HG03571 (cell line): ENCODE data around the gene FMO1.
A peak's percentile ranks its signal among the peaks of the same experiment; 100 is the strongest.
"Not testable (repeated sequence)": the region's sequence is repeated elsewhere in the genome, so short reads cannot be mapped to it uniquely, and the experiment has no call there.

Source experiments
- ATAC-seq: cut with Tn5 transposase; IDR thresholded peaks from one replicate; pipeline ENCODE4 v1.9.1; 2021; ENCODE audit not compliant: unreplicated experiment

The FMO1 gene

GRCh38 chr1:171233183-171233582, 15.1 kb upstream of the FMO1 start:
- no peak for ATAC-seq

GRCh38 chr1:171236231-171236630, 12.1 kb upstream of the FMO1 start:
- not testable (repeated sequence) for ATAC-seq

GRCh38 chr1:171243878-171244277, 4.4 kb upstream of the FMO1 start:
- ATAC-seq: no peak

DNA sequence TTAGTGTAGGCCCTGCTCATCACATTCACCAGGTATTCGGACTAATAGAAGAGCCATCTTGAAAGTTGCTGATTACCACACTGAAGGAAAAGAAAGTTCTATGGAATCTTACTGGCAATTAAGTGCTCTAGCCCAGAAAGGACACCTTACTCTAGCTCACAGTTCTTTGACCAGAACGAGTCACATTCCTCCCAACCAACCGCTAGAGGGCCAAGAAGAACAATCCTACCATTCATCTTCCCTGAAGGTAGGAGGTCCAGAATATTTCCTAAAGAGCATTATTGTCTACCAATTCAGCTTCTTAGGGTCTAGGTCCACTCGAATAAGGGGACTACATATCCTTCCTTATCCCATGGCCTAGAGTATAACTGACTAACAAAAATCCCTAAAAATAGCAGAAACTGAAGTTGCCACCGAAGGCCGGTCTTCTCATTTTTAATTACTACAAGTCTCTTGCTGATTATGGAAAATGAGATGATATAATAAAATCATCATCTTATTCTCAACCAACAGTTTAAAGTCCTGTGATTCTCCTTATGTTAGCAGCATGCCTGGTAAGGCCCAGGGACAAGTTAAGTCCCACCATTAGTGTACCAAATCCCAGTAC, 2.7 kb upstream of the FMO1 start:
- no peak for ATAC-seq

- no peak for ATAC-seq
Observed at GRCh38 chr1:171247501-171247900, 793 bp upstream of the FMO1 start.

DNA sequence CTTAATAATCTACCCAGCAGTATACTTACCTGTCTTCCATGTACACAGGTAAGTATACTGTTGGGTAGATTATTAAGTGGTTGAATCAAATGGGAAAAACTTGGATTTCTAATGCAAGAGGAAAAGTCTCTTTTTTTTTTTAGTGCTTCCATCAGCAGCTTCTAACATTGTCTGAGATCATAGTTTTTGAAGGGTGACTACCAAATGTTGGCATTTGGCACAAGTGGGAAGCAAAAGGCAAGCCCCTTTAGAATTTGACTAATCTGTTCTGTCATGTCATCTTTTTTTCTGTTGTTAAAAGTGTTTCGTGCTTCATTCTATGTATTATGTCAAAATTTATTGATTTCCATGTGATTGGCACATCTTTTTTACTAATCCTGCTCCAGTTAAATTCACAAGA, 547 bp downstream of the FMO1 start:
- ATAC-seq: no peak

- no peak for ATAC-seq
Observed at GRCh38 chr1:171250263-171250662, 2.0 kb downstream of the FMO1 start.

GRCh38 chr1:171251042-171251951, 3.0 kb downstream of the FMO1 start:
- ATAC-seq: no peak

GRCh38 chr1:171251952-171252300, 3.6 kb downstream of the FMO1 start:
- ATAC-seq: no peak

- ATAC-seq: peak; percentile 46
Observed at GRCh38 chr1:171252482-171252881, 4.2 kb downstream of the FMO1 start.

- ATAC-seq: no peak
Observed at GRCh38 chr1:171254859-171255258, 6.6 kb downstream of the FMO1 start.

- ATAC-seq: no peak
Observed at GRCh38 chr1:171256940-171257606, 8.8 kb downstream of the FMO1 start.

- ATAC-seq: no peak
Observed at GRCh38 chr1:171257607-171258076, 9.3 kb downstream of the FMO1 start.

GRCh38 chr1:171258429-171258828, 10.1 kb downstream of the FMO1 start:
- ATAC-seq: no peak

DNA sequence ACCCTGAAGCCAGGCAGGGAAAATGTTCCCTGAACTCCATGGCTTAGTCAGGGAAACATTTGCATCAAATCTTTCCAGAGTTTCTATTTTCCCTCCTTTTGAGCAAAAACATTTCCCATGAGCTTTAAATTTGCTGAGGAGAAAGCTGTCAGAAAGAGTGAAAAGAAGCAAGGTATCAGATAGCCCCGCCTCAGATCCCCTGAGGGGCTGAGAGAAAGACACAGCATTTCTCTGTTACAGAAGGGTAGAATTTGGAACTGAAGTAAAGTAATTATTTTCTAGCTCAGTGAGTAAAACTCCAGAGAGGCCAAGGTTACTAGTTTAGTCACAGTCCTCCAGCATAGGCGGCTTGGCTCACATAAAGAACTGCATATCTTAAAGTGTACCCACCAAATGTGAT, 10.6 kb downstream of the FMO1 start:
- ATAC-seq: no peak

- no peak for ATAC-seq
Observed at GRCh38 chr1:171261336-171261735, 13.0 kb downstream of the FMO1 start.

- ATAC-seq: no peak
Observed at GRCh38 chr1:171263901-171264300, 15.6 kb downstream of the FMO1 start.

DNA sequence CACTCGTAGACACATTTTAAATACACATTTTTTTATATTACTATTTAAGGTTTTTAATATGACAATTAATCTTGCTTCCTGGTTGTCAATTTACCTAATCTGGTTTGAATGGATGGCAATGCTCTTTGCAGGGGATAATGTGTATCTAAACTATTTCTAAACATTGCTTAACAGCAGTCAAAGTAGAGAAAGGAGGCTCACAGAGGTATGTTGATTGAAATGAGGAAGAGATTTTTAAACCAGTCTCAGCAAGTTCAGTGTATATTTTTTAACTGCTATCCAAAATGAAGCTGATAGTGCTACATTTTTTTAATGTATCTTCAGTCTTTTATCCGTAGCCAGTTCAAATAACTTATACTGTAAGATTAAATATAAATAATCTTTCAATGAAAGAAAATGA, 17.4 kb downstream of the FMO1 start:
- no peak for ATAC-seq

GRCh38 chr1:171266930-171267329, 18.6 kb downstream of the FMO1 start:
- no peak for ATAC-seq

- ATAC-seq: no peak
Observed at GRCh38 chr1:171267391-171267790, 19.1 kb downstream of the FMO1 start.

DNA sequence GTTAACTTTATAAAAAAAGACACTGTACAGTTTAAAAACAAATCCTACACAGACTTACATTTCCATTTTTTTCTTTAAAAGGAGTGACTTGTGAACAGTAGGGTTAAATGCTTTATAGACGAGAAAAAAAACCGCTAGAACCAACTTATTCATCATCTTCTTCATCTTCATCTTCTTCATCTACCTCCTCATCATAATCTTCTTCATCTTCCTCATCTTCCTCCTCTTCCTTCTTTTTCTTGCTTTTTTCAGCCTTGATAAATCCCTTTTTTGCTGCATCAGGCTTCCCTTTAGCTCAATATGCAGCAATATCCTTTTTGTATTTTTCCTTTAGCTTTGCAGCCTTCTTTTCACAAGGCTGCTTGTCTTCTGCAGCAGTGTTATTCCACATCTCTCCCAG, 22.5 kb downstream of the FMO1 start:
- no peak for ATAC-seq

- no peak for ATAC-seq
Observed at GRCh38 chr1:171277534-171277933, 29.2 kb downstream of the FMO1 start.
